GM18508 (cell line): ENCODE data around the gene STXBP1.

Experiments used
- ATAC-seq: cut with Tn5 transposase; IDR thresholded peaks from one replicate; pipeline ENCODE4 v1.9.1; 2021; ENCODE audit warnings: moderate number of reproducible peaks; ENCODE audit not compliant: insufficient read depth, unreplicated experiment

The STXBP1 gene

DNA sequence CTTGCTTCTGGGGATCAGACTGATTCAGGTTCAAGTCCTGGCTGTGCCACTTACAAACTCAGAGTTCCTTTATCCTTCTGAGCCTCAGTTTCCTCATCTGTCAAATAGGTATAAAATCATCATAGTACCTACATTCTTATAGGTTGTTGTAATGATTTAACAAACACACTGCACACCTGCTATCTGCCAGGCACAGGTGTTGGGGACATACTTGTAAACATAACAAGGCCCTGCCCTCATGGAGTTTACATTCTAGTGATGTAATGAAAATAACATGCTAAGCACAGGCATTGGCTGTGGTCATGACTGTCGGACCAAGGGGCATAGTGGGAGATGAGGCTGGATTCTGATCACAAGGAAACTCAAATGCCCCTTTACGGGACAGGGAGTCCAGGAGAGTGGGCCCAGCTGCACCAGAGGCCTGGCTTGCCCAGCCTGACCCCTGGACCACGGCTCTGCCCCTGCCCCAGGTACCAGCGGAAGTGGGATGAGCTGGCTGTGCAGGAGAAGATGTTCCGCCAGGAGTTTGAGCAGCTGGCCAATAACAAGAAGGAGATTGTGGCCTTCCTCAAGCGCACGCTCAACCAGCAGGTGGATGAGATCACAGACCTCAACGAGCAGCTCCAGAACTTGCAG is 97.0 kb downstream of the STXBP1 start:
- ATAC-seq, result no peak

DNA sequence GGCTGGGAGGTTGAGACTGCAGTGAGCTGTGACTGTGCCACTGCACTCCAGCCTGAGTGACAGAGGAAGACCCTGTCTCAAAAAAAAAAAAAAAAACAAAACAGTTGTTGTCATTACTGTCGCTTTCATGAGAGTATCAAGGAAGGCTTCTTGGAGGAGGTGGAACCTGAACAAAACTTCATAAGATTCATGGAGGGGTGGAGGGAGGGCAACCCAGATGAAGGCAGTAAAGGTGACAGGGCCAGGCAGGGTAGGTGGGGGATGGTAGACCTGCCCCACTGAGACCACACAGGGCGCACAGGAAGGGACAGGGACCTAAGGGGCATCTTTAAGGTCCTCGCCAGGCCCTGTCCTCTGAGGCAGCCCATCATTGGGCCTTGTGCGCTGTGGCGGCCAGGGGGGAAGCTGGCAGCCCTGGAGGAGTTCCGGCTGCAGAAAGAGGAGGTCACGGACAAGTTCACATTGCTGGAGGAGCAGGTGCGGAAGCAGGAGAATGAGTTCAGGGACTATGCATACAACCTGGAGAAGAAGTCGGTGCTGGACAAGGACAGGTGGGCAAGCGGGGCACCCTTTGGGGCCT is 98.2 kb downstream of the STXBP1 start:
- no peak for ATAC-seq

DNA sequence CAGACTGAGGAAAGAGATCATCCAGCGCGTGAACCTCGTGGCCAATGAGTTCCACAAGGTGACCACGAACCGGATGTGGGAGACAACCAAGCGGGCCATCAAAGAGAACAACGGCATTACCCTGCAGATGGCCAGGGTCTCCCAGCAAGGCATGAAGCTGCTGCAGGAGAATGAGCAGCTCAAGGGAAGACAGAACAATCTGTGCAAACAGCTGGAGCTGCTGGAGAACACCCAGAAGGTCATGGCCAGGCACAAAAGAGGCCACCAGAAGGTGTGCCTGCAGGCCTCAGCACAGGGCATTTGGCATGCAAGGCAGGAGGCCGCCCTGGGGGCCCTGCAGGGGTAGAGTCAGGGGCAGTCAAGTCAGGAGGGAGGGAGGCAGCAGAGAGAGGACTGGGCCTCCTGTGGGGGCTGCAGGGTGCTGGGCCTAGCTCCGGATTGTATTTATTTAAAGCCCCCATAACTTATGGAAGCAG is 99.2 kb downstream of the STXBP1 start:
- ATAC-seq, result no peak

DNA sequence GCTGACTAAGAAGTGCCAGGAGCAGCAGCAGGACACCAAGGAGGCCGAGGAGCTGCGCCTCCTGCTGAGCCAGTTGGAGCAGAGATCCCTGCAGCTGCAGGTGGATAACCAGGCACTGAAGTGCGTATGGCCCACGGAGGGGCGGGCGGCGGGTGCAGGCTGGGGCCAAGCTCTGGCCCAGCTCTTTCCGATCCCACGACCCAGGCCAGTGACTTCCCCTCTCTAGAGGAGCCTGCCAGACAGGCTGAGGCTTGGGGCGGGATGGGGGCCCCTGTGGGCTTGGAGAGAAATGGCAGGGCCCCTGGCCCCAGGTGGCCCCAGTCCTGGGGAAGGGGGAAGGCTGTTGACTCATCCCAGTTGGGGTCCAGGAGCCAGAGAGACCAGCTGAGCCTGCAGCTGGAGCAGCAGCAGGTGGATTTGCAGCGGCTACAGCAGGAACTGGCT is 99.8 kb downstream of the STXBP1 start:
- ATAC-seq, result no peak

DNA sequence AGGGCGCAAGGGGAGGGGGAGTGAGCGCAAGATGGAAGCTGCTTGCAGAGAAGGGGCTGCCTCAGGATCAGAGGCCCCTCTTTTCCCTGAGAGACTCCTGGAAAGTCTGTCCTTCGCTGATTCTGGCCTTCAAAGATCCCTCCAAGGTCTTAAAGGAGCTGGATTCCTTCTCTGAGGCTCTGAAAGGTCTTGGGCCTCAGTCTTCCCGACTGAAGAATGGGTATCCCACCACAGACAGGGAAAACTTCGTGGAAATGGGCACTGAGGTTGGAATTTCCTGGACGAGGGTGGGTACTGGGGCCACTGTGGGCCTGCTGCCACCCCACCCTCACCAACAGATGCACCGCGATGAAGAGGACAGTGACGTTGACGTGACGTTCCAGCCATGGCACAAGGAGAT is 100.3 kb downstream of the STXBP1 start:
- ATAC-seq, result no peak

DNA sequence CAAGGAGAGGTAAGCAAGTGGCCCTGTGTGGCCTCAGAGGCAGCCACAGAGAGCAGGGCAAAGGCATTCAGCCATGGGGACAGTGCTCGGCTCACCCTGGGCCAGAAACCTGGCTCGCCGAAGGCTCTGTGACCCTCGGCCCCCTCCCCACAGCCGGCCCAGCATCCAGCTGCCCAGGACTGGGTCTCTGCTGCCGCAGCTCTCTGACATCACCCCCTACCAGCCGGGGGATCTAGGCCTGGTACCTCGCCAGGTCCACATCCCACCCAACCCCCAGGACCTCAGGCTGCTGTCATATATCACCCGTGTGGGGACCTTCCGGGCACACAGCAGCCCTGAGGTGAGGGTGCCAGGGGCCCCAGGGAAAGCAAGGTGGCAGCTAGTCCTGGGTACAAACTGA is 100.8 kb downstream of the STXBP1 start:
- ATAC-seq, result no peak

DNA sequence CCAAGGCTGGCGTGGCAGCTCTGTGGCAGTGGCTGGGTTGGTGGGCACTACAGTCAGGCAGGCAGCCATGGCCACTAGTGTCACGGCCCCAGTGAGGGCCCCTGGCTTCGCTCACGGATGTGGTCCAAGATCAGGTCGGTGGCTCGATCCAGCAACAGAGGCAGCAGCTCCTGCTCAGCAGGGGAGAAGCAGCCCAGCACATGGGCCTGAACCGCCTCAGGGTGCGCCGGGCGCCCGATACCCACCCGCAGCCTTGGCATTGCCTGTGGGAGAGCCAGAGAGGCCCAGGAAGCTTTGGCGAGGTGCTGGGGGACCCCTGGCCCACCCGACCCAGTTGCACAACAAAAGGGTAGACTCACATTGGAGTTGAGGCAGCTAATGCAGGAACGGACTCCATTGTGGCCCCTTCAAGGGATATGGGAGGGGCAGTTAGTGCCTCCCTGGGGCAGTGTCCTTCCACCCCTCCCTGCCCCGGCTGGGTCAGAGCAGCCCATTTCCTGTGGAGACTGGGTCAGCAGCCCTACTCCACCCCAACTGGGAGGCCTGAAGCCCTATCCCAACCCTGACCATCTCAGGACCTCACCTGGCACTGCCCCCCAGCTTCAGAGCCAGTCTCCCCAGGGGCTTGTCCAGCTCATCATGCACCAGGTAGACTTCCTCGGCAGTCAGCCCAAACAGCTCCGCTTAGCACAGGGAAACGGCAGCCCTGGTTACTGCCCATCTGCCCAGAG is 102.1 kb downstream of the STXBP1 start:
- ATAC-seq, result no peak

DNA sequence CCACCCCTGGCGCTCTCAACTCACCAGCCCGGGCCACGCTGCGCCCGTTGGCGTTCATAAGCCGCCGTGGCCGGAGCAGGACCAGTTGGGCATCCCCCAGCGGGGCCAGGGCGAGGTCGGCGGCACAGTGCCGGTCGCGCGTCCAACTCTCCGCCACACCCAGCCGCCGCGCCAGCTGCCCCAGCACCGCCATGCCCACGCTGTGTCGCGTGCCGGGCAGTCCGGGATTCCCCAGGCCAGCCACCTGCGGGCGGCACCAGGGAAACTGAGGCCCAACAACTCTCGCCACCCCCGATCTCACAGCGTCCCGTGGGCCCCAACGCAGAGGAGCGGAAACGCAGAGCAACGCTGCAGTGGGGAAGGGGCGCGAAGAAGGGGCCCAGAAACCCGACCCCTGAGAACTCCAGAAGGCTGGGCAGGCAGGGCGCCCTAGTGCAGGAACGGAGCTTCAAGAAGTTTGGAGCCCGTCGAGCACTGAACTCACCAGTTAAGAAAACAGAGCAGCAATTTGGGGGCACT is 102.9 kb downstream of the STXBP1 start:
- ATAC-seq, result no peak

DNA sequence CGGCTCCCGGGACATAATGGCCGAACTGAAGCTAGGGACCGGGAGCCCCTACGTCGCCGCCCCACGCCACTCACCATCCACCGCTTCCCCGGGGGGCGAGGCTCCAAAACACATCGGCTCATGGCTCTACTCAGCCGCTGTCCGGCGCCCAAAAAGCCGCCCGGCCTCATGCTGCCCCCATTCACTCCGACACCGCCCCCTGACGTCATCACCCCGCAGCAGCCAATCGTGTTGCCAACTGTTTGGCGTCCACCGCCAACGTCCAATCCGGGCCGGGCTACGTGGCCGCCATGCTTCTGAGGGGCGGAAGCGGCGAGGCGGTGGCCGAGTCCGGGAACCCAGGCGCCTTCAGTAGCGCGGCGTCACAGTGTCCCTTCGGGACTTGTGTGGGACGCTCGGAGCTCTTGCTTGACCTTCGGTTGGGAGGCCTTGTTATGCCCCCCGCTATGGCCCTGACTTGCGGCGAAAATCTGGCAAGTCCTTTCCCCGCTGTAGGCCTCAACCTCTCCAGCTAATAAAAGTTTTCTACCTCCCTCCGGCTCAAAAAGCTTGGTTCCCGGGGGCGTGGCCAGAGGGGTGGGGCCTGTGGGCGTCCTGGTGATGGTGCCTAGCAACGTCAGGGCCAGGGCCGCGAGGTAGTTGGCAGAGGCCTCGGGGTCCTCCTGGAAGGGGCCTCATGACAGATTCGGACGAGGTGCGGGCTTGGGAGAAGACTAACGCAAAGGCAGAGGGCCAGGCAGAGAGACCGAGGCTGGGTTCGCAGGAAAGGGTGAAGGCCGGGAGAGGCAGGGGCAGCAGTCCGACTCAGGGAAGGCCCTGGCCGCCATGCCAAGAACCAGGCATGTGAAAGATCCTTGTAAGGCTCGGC is 103.6 kb downstream of the STXBP1 start, which contains the start of the genes PTRH1 and TTC16:
Gene PTRH1 (minus strand): TSS at position 194 of the 868 bp plus-strand sequence. CDS start 24 bp downstream, at position 170.
Gene TTC16 (plus strand): TSS at position 610 of the 868 bp plus-strand sequence. CDS start 67 bp downstream, at position 677.
- ATAC-seq, result peak; percentile 58

DNA sequence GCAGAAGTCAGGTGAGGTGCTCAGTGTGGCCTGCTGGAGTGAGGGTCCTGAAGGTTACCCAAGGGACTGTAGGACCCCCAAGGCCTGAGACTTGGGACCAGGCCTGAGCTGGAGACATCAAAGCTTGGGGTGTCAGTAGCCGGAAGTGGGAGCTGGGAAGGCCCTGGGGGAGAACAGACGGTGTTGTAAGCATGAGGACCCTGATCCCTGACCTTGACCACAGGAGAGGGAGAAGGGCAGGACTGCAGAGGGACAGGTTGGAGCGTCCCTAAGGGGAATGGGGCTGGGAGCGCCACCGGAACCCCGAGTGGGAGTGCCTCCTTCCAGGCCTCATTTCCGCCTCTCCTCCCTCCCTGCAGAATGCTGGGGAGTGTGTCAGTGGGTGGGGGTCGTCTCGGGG is 104.3 kb downstream of the STXBP1 start:
- ATAC-seq, result no peak

DNA sequence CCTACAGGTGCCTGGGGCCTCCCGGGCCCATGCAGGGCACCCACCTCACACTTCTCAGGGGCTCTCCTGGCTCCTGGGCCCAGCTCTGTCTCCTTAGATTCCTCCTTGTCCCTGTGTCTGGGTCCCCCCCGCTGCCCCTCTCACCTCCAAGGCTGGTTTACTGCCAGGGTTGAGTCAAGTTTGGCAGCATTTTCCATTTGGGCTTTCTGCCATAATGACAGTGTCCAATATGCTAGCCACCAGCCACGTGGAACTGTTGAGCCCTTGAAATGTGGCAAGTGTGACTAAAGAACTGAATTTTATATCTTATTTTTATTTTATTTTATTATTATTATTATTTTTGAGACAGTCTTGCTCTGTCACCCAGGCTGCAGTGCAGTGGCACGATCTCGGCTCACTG is 105.7 kb downstream of the STXBP1 start:
- no peak for ATAC-seq

DNA sequence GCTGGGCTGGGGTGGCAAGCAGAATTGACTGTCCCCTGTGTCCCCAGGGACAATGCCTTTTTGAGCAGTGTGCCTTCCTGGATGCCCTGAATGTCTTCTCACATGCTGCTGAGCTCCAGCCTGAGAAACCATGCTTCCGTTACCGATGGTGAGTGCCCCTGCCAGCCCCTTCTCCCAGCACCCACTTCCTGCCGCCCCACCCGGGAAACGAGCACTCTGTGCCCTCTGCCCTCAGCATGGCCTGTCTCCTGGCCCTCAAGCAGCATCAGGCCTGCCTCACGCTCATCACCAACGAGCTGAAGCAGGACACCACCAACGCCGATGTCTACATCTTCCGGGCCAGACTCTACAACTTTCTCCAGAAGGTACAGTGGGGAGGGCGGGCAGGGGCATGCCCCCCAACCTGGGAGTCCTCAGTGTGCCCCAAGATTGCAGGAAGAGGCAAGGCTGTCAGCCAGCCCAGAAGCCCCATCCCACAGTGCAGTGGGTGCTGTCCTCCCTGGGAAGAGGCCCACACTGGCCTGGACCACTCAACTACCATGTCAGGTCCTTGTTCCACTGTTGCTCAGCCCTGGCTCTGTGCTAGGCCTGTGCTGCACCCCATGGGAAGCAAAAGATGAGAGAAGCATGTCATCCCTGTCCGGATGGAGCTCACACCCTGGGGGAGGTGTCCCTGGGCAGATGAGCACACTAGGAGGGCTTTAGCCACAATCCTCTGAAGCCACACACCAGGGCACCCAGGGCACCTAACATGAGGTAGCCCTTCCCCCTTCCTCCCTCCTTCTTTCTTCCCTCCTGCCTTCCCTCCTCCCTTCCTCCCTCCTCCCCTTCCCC is 108.2 kb downstream of the STXBP1 start:
- no peak for ATAC-seq

DNA sequence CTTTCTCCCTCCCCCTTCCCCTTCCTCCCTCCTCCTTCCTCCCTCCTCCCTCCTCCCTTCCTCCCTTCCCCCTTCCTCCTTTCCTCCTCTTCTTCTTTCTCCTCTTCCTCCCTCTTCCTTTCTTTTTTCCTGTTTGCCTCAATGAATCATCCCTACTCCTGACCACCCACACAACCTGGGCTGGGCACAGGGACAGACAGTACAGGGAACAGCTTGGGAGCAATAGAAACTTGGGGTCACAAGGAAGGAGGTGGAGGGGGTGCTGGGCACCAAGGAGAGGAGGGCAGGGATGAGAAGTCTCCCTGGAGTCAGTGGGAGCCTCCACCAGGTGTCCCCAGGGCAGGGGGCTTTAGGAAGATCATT is 108.8 kb downstream of the STXBP1 start:
- no peak for ATAC-seq

DNA sequence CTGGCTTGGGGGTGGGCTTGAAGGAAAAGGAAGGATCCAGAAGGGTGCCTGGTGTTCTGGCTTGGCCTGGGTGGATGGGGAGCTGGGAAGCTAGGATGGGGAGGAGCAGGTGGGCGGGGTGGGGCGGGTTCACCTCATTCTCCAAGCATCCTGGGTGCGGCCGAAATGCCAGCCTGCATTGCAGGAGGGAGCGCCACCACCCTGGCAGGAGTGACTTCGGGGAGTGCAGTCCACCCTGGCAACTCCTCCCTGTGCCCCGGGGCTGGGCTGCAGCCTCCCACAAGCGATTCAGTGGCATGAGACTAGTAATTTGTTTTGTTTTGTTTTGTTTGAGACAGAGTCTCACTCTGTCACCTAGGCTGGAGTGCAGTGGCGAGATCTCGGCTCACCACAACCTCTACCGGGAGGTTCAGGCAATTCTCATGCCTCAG is 109.3 kb downstream of the STXBP1 start:
- no peak for ATAC-seq

DNA sequence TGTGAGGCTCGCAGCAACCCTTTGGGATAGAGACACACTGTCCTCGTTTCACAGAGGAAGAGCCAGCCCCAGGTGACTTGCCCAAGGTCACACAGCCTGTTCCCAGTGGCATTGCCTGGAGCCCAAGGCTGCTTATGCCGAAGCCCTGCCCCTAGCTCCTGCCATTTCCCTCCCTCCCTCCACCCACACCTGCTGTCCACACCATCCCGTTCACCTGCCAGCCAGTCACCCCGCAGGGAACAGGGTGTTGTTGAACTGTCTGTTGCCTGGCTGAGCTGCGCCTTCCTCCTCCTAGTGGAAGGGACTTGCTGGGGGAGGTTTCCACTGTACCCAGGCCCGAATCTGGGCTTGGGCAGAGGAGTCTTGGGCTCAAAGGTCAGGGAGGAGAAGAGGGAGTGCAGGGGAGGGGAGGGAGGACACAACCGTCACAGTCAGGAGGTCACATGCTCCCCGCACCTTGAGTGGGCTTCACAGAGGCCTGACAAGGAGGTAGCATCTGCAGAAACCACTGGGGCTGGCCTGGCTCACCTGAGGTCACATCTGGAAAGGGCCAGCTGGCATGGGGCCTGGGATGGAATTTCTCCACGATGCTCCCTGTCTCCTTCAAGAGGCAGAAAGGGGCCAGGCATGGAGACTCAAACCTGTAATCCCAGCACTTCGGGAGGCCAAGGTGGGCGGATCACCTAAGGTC is 110.1 kb downstream of the STXBP1 start:
- no peak for ATAC-seq

DNA sequence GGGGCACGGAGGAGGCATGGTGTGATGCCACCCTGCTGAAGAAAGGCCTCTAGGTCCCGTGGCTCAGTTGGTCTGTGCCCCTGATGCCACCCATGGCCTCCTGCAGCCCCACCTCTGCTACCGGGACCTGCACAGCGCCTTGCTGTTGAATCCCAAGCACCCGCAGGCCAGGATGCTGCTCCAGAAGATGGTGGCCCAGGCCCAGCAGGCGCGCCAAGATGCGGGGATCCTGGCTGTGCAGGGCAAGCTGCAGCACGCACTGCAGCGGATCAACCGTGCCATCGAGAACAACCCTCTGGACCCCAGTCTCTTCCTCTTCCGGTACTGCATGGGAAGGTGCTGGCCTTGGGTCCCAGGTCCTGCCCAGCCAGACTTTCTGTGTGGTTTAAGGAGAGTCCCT is 110.9 kb downstream of the STXBP1 start:
- no peak for ATAC-seq

DNA sequence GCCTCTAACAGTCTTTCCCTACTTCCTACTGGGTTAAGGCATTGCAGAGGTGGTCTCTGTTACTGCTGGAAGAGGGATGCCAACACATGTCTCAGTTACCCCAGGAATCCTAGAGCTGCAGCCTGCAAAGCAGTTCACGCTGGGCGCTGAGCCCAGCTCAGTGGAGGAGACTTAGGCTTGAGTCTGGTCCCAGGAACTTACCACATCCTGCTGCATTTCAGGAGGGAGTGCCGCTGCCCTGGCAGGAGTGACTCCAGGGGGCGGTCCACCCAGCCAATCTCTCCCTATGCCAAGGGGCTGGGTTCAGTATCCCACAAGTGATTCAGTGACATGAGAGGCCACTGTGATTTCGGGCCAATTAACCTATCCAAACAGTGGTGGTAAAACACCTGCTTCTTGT is 111.4 kb downstream of the STXBP1 start:
- ATAC-seq, result no peak

DNA sequence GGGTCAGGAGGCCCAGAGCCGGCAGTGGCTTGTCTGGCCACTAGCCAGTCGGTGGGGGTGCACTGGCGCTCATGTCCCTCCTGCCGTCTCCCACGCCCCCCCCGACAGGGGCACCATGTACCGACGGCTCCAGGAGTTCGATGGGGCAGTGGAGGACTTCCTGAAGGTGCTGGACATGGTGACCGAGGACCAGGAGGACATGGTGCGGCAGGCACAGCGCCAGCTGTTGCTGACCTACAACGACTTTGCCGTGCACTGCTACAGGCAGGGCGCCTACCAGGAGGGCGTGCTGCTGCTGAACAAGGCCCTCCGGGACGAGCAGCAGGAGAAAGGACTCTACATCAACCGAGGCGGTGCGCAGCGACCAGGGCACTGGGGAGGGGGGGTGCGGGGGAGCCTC is 111.9 kb downstream of the STXBP1 start:
- ATAC-seq, result no peak

DNA sequence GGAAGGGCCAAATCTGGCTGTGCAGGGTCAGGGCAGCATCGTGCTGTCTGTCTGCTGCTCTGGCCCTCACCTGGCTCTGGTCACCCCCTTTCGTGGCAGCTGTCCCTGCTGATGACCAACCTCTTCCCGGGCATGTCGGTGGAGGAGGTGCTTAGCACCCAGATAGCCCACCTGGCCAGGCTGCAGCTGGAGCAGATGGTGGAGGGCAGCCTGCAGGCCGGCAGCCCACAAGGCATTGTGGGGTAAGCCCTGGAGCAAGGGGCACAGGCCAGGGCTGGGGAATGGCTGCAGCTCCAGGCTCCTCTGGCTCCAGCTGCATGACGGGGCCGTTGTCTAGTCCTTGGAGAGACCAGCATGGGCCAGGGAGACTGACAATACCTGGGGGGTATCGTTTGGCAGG is 114.8 kb downstream of the STXBP1 start:
- no peak for ATAC-seq
